Epithelial cell of prostate (primary cell): ENCODE measurements around the gene TMOD2.

ENCODE experiments used
- DNase-seq: peaks from one replicate; pipeline ENCODE4 v3.0.0-alpha.2; 2011; ENCODE audit warnings: low read depth, low spot score
- H3K27ac ChIP-seq: fragments of 450-650 bp; 2 replicates; pipeline ENCODE4 v1.5.1; 2017; ENCODE audit warnings: mild to moderate bottlenecking

Gene TMOD2

DNA sequence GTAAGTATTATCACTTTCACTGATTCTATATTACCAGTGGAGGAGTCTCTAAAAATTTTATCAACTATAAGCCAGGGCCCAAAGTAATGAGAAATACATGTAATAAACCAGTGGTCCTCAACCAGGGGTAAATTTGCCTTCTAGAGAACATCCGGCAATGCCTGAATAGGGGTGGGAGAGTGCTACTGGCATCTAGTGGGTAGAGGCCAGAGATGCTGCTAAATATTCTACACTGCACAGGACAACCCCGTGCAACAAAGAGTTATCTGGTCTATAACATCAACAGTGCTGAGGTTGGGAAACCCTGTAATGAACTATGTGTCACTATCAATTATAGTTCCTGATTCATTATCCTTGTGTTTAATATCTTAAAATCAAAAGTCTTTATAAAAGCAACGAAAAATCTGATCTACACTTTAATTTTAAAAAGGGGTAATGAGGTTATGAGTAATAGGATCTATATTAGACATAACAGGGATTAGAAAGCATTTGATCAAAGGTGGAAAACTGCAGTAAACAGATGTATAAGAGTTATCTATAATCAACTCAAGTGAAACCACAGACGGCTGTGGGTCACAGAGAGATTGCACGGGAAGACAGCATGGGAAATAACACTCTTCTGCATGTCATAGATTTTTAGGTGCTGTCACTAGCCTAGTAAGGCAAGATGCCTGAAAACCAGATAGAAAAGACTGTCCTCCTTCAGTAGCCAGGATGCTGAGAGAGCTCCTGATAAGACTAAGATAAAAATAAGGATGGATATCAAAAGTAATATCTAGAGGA, 16.0 kb upstream of the TMOD2 start:
- no peak for DNase-seq
- H3K27ac ChIP-seq = no peak overlapping the region

GRCh38 chr15:51736069-51736468, 15.3 kb upstream of the TMOD2 start:
- DNase-seq = no peak
- H3K27ac ChIP-seq = no peak overlapping the region

GRCh38 chr15:51736751-51737521, 14.5 kb upstream of the TMOD2 start:
- no peak for DNase-seq
- H3K27ac ChIP-seq = no peak overlapping the region

DNA sequence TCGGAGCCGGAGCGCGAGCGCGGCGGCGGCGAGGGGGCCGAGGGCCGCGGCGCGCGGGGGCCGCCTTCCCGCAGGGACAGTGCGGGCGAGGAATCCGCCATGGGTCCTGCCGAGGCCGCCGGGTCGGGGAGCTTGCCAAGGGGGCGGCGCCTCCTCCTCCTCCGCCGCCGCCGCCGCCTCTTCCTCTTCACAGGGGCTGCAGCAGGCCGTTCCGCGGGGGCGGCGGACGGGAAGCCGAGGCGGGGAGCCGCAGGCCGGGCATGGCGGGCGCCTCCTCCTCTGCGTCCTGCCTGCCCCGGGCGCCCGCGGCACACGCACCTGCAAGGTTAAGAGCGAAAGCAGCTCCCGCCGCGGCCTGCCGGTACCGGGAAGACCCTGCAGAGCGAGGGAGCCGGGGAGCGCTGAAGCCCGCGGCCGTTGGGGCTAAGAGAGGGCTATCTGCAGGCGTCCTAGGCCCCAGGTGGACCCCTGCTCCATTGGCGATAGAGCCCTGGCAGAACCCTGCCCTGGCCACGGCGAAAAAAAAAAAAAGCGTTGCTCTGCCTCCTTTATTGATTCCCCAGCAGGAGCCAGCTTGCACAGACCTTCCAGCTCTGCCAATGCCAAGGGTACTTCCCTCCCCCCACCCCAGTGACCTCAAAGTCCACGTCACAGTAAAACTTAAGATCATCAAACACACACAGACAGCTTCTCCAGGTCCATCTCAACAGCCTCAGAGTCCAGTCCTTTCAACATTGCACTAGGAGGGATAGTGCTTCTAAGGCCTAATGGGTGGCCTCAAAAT, 13.7 kb upstream of the TMOD2 start, which contains the start of gene LYSMD2:
Gene LYSMD2 (minus strand): TSS at position 134 of the 784 bp plus-strand sequence. CDS start 33 bp downstream, at position 101.
- no peak within 1 kb of the TSS for H3K27ac ChIP-seq
- no peak for DNase-seq

DNA sequence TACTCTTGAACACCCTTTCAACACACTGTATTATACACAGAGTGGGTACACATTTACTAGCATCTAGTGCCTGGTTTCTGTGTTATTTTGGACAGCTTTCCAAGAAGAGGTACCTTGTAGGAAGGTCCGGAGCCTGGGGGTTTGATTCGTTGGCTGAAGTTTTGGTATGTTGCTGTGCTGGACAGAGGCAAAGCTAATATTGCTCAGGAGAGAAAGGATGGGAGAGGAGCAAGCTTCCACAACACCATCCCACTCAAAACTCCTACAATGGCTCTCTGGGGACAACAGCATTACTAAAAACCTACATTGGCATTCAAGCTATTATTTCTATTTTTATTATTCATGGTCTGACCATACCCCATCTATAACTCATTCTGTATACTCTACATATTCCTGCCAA, 12.8 kb upstream of the TMOD2 start:
- DNase-seq = no peak
- no peak overlapping the region for H3K27ac ChIP-seq

DNA sequence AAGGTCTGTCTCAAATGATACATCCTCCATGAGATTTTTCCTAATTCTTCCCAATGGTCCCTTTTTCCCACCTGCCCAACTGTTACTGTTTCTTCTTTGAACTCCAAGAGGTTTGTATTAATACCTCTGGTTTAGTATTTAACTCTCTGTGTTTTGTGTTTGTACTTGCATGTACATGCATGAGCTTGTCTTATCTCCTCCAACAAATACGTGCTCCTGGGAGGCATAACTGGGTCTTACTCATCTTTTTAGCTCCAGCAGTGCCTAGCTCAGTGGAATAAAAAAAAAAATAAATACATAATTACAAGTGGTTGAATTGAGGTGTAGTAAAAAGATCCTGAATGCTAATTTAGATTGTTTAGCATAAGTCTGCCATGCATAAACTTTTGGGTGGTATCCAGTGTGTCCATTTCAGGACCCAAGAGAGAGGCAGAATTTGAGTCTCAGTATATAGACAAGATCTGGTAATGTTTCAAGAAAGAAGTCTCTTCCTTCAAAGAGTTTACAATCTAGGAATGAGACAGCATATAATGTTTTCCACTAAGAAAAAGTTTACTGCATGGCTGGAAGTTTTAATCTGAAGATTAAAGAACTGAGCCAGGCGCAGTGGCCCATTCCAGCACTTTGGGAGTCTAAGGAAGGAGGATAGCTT, 12.2 kb upstream of the TMOD2 start:
- DNase-seq = peak; percentile 78
- no peak overlapping the region for H3K27ac ChIP-seq

DNA sequence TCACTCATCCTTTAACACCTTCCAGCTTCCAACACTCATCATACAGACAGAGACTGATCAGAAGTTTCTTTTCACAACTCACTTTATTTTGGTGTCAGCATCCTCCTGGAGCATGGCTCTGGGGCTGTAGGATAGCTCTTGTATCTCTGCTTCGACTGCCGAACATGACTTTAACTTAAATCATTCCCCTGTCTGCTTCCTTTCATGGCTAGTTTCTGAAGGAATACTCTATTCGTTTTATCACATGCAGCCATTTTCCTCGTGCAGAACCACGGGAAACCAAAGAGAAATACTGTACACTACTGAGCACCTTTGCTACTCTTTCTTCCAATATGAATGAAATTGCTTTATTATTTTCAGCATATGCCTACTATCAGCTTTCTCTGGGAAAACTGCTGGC, 2.1 kb upstream of the TMOD2 start:
- no peak overlapping the region for H3K27ac ChIP-seq
- no peak for DNase-seq

- H3K27ac ChIP-seq = no peak overlapping the region
- DNase-seq = no peak
Observed at GRCh38 chr15:51750186-51750585, 1.2 kb upstream of the TMOD2 start.

GRCh38 chr15:51751697-51752683, 593 bp downstream of the TMOD2 start:
- no peak overlapping the region for H3K27ac ChIP-seq
- no peak for DNase-seq

DNA sequence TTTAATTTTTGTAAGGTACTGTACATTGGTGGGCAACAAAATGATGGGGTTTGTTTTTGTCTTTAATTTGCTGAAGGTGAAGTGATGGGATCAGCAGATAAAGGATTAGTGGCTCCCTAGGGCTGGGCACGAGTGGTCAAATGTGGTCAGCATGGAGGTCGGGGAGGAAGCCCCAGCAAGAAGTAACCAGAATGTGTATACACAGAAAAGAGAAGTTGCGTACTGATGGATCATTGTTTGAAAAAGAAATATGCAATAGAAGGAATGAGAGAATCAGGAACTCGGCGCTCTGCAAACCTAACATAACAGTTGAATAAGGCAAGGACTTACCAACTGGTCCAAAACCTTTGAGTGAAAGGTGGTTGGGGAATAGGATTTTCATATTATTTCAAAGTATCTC, 1.5 kb downstream of the TMOD2 start:
- DNase-seq = no peak
- H3K27ac ChIP-seq = no peak overlapping the region

DNA sequence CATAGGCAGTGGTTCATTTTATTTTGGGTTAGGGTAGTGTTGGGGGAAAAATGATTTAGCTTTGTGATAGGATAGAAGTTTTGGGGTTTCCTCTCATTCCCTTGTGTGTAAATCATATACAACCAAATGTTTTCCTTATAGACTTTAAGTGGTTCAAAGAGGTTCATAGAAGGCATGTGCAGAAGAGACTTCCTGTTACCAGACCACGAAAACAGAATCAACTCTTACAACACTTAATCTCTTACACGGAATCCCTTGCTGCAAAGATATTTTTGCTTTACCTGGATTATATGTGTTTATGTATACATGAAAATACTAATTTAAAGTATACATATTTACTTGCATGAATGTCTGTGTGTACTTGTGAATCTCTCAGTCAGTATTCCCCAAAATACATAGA, 2.9 kb downstream of the TMOD2 start:
- DNase-seq = no peak
- no peak overlapping the region for H3K27ac ChIP-seq

DNA sequence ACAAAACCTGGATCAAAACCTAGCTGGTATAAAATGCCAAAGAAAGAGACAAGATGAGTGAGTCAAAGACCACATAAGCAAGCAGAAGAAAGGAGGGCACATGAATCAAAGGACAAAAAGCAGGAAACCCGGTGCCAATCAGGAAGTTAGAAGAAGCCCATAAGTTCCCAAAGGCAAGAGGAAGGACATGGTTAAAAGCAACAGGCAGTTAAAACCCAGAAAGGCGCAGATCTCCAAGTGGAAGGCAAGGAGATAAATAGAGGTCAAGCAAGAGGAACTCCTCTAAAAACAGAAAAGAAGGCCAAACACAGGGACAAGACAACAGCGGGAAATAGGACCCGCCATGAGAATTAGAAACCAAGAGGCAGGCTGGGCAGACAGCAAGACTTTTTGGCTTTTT, 4.4 kb downstream of the TMOD2 start:
- no peak overlapping the region for H3K27ac ChIP-seq
- DNase-seq = no peak

DNA sequence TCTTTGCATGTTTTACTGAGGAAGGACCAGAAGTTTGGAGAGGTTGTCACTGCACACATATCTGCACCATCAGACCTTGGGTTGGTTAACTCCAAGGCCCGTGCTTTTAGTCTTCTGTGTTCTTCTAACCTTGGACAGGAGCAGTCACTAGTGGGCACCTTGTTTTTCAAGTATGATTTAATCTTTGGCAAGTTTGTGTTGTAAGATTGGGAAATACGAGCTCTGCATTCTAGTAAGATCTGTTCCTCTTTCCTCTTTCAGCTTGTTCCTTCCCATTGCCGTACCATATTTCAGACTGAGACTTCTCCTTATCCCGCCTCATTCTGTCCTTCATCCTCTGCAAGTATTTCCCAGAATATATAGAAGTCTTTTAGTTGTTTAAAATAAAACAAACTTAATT, 5.1 kb downstream of the TMOD2 start:
- no peak for DNase-seq
- H3K27ac ChIP-seq = no peak overlapping the region

GRCh38 chr15:51757450-51757849, 6.1 kb downstream of the TMOD2 start:
- no peak overlapping the region for H3K27ac ChIP-seq
- no peak for DNase-seq

DNA sequence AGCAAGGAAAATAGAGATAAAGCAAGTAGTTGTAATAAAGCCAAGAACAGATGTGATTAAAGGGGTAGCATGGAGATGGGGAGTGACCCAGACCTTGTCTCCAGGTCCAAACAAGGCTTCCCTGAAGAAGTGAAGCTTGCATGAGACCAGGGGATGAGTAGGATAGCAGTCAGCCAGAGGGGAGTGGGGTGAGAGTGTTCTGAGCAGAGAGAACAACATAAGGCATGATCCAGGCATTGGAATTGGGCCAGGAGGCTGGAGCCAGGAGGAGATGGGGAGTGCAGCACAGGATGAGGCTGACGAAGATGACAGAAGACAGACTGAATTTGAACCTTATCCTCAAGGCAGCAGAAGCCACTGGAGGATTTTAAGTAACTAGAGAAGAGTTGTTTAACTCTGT, 7.2 kb downstream of the TMOD2 start:
- no peak for DNase-seq
- H3K27ac ChIP-seq = no peak overlapping the region

- no peak for DNase-seq
- no peak overlapping the region for H3K27ac ChIP-seq
Observed at GRCh38 chr15:51759557-51760070, 8.2 kb downstream of the TMOD2 start.

GRCh38 chr15:51760805-51761204, 9.4 kb downstream of the TMOD2 start:
- no peak overlapping the region for H3K27ac ChIP-seq
- no peak for DNase-seq

- no peak for DNase-seq
- no peak overlapping the region for H3K27ac ChIP-seq
Observed at GRCh38 chr15:51765751-51766150, 14.4 kb downstream of the TMOD2 start.

- no peak for DNase-seq
Observed at GRCh38 chr15:51766341-51766740, 14.9 kb downstream of the TMOD2 start.

More at GRCh38 chr15:51766341-51766740, 14.9 kb downstream of the TMOD2 start:
- no peak overlapping the region for H3K27ac ChIP-seq
